Gastroesophageal sphincter (tissue), 3 donors: Measurements from ENCODE around the gene IL9.

Experiments used
- POLR2A ChIP-seq, 2 donors: fragments of 450-650 bp; IDR thresholded peaks; one replicate each; pipeline ENCODE4 v1.6.1; 2017; ENCODE audit warnings: antibody characterized with exemption in 2 of 2, mild to moderate bottlenecking in 2 of 2, moderate library complexity in 1 of 2
- POLR2AphosphoS5 ChIP-seq: sonication (generic); formaldehyde crosslinking; IDR thresholded peaks from one replicate; pipeline ENCODE4 v1.6.1; 2017; ENCODE audit warnings: antibody characterized with exemption
- TF ChIP-seq, protein P1 (sequence below), 4 experiments: fragments of 200-600 bp in 2 of 4; fragments of 450-650 bp in 2 of 4; sonication (generic) in 1 of 4; IDR thresholded peaks; one replicate each; pipeline ENCODE4 v1.5.1; 2017 to 2019; ENCODE audit warnings: antibody characterized with exemption in 4 of 4, mild to moderate bottlenecking in 2 of 4, moderate library complexity in 2 of 4

- no peak for TF ChIP-seq POLR2A (IDR thresholded peaks at IDR 0.05)
- TF ChIP-seq, protein P1, sequence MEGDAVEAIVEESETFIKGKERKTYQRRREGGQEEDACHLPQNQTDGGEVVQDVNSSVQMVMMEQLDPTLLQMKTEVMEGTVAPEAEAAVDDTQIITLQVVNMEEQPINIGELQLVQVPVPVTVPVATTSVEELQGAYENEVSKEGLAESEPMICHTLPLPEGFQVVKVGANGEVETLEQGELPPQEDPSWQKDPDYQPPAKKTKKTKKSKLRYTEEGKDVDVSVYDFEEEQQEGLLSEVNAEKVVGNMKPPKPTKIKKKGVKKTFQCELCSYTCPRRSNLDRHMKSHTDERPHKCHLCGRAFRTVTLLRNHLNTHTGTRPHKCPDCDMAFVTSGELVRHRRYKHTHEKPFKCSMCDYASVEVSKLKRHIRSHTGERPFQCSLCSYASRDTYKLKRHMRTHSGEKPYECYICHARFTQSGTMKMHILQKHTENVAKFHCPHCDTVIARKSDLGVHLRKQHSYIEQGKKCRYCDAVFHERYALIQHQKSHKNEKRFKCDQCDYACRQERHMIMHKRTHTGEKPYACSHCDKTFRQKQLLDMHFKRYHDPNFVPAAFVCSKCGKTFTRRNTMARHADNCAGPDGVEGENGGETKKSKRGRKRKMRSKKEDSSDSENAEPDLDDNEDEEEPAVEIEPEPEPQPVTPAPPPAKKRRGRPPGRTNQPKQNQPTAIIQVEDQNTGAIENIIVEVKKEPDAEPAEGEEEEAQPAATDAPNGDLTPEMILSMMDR (IDR thresholded peaks at IDR 0.05) = no peak
- TF ChIP-seq POLR2AphosphoS5 = no peak
These were observed 37.9 kb downstream of the IL9 start for GRCh38 chr5:135857630-135858311.
